CD1c-positive myeloid dendritic cell (primary cell): ENCODE measurements around the gene NT5DC4.

Experiments
- DNase-seq: peaks from one replicate; pipeline ENCODE4 v3.0.0-alpha.2; 2016; ENCODE audit errors: extremely low spot score

The NT5DC4 gene

GRCh38 chr2:112720785-112721184 lies at the start of gene NT5DC4:
Gene NT5DC4, plus strand, starts transcription at chr2:112721020. Its CDS starts 60 bp downstream, at chr2:112721080.
- DNase-seq: no peak

DNA sequence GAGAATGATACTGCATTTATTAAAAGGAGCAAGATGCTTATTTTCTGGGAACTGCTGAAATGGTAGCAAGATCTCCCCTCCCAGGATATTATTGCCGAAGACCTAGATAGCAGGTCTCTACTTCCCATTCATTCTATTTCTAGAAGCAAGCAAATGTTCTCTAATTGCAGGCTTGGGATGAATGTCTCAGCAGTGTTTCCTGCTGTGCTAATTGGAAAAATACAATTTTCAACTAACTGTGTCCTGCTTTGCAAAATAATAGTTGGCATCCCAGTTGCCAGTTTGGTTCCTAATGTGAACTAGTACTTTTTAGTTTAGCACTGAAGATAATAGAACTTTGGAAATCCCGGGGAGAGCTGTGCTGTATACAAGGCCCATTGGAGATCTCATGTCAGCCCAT lies 49.0 kb upstream of the NT5DC4 start:
- DNase-seq: no peak

DNA sequence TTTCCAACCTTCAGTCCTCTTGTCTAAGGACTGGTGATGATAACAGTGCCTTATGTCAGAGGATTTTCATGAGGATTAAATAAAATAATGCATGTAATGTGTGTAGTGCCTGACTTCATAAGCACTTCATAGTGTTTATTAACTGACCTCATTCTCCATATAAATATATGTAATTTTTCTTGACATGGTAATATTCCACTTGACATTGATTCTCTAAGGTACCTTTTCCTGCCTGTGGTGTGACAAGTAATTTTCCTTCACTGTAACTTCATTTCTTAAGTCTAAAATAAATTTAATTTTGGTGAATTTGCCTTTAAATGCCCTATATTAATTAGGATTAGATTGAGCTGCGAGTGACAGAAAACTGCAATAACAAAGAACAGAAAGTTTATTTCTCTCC lies 47.8 kb upstream of the NT5DC4 start:
- DNase-seq: no peak

- DNase-seq: peak; percentile 87
These were observed 46.6 kb upstream of the NT5DC4 start for GRCh38 chr2:112674229-112674628.

- DNase-seq: no peak
These were observed 41.3 kb upstream of the NT5DC4 start for GRCh38 chr2:112679484-112679883.

DNA sequence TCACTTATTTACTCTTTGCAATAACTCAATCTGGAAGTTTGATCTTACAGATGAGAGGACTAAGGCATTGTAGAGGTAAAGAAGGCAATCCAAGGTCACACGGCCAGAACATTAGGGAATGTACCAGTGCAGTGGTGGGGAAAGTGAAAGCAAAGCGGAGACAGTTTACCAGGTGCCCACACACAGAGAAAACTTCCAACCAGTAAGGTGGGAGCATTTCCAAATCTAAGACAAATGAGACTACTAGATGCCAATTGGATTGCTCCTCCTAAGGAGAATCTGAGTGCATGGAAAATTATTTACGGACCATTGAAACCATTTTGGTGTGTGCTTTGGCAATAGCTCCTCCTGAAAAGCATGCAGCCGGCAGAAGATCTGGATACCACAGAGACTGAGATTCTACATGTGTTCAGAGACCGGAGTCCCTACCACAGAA lies 40.1 kb upstream of the NT5DC4 start:
- DNase-seq: no peak

- peak; percentile 35 for DNase-seq
These were observed 38.7 kb upstream of the NT5DC4 start for GRCh38 chr2:112682101-112682500.

GRCh38 chr2:112683550-112684414 lies 37.0 kb upstream of the NT5DC4 start:
- DNase-seq: no peak

DNA sequence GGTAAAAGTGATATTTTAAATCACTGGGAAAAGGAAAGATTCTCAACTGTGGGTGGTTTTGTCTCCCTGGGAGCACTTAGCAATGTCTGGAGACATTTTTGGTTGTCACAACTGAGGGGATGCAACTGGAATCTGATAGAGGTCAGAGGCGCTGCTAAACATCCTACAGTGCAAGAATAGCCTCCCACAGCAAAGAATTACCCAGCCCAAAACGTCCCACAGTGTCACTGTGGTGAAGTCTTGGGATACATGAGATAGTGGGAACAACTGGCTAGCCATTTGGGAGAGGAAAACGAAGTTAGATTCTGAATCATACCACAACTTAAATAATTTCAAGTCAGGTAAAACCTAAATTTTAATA lies 36.4 kb upstream of the NT5DC4 start:
- no peak for DNase-seq

DNA sequence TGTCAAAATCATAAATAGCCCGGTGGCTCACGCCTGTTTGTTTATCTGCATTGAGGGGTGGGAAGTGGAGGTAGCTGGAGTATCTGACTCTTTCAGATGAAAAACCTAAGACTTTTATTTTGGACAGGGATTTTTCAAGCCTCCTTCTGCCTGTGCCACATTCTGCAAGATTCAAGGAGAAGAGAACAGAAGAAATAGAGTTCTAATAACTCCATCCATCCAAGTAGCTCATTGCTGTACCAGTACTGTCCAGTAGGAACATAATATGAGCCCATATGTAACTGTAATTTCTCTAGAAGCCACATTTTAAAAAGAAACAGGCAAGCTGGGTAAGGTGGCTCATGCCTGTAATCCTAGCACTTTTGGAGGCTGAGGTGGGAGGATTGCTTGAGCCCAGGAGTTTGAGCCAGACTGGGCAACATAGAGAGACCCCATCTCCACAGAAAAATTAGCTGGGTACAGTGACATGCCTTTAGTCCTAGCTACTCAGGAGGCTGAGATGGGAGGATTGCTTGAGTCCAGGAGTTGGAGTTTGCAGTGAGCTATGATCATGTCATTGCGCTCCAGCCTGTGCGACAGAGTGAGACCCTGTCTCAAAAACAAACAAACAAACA lies 35.4 kb upstream of the NT5DC4 start:
- DNase-seq: no peak

DNA sequence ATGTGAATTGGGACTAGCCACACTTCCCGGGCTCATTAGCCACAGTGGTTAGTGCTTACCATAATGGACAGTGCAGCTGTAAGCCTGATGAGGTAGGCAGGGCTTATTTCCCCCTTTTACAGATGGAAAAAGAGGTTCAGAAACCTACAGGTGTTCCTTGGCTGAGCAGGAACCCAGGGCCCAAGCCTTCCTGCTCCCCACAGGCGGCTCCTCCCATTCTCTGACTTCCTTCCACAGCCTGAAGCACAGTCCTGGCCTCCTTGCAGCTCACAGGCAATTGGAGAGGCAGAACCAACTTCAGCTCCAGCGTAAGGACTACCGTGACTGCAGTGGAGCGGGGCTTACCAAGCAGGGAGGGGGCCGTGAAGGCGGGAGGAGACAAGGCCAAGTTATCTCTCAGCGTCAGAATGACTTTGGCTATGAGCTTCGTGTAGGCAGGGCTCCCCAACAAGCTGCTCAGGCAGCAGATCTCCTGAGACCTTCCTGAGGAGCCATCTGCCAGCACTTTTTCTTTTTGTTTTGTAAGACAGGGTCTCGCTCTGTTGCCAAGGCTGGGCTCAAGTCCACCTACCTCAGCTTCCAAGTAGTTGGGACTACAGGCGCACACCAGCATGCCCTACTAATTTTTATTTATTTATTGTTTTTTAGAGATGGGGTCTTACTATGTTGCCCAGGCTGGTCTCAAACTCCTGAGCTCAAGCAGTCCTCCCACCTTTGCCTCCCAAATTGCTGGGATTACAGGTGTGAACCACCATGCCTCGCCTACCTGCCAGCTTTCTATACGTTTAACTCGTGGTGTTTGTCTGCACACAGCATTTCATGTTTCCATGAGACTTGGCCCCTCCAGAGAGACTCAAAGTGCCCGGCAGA lies 34.2 kb upstream of the NT5DC4 start:
- DNase-seq: peak; percentile 25

DNA sequence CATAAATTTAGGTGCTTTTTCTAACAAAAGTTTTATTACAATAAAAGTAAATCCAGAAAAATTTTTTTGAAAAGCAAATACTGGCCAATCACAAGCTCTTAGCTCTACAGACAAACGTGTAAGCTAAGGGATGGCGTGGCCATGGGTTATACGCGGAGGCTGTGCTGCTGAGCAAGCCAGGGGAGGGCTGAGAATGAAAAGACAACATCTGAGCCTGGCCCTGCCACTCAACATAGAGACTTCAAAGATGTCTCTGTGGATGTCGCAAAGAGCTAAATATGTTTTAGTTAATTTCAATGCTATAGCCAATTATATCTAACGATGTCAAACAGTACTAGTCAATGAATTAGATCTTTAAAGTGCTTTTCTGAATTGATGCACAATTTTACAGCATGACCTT lies 33.3 kb upstream of the NT5DC4 start:
- DNase-seq: no peak

DNA sequence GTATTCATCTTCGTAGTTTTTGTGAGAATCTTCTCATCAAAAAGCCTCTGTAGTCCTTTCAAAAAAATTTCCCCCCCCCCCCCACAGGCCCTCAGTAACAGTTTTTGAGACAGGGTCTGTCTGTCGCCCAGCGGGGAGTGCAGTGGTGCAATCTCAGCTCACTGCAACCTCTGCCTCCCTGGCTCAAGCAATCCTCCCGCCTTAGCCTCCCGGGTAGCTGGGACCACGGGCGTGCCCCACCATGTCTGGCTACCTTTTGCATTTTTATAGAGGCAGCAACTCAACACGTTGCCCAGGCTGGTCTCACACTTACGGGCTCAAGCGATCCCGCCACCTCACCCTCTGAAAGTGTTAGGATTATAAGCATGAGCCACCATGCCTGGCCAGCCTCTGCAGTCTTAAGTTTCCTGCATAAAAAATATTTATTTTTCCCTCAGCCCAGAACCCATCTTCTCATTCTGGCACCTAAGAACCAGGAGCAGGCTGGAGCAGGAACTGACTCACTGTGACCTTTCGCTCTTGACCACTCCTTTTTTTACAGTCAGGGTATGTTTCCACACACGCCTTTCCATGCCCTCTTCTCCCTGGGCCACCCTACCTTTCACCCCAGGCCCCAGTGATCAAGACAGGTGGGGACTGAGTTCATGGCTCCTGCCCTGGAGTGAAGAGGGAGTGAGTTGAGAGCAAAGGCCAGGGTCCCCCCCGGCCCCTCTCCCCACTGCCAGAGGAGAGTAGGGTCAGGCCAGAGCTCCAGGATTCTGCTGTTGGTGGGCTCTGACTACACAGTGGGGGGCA lies 32.5 kb upstream of the NT5DC4 start:
- DNase-seq: no peak

DNA sequence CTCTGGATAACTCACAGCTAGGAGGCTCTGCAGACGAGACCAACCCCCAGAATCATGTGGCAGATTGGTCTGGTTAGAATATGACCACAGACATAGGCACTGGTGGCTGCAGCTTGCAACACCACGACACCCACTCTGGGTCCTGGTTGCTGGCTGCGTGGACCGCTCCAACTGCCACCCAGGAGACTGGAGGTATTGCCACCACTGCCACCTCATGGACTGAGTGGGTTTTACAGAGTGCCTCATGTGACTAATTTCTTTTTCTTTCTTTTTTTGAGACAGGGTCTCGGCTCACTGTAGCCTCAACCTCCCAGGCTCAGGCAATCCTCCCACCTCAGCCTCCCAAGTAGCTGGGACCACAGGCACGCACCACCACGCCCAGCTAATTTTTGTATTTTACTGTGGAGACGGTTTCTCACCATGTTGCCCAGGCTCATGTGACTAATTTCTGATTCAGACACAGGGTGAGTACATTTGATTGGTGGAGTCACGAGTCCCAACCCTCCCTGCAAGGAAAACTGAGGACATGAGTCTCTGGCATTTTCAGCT lies 29.9 kb upstream of the NT5DC4 start:
- peak; percentile 94 for DNase-seq

DNA sequence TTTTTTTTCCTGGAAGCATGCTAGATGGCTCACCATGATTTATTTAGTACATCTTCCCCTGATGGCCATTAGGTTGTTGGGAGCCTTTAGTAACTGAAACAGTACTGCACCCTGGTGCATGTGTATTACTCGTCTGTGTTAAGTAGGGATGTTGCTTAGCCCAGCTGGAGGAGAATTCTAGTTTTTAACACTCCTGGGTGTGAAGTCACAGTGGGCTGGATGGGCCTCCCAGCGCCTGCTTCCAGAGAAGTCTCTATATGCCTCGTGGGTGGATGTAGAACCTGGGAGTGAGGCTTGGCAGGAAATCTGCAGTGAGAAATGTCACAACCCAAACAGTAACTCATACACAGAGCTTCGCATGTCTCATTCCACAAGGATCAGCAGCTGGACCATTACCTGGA lies 28.9 kb upstream of the NT5DC4 start:
- DNase-seq: peak; percentile 88

GRCh38 chr2:112692495-112692911 lies 28.3 kb upstream of the NT5DC4 start:
- DNase-seq: peak; percentile 94

DNA sequence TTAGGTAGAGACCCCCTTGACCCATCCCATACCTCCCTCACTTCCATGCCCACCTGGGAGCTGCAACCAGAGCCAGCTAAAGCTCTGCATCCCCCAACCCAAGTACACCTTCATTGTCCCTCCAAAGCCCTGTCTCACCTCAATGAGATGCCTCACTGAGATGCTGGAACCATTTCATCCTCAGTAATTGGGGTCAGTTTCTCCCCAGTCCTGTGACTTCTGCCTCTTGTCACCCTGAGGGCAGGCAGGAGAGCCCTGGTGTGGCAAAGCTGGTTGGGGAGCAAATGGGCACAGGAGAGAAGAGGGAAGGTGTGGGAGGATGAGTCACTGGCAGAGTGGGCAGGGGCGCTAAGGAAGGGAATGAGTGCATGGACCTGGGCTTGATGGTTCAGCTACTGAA lies 27.9 kb upstream of the NT5DC4 start:
- peak; percentile 91 for DNase-seq

- no peak for DNase-seq
These were observed 27.2 kb upstream of the NT5DC4 start for GRCh38 chr2:112693596-112693995.

DNA sequence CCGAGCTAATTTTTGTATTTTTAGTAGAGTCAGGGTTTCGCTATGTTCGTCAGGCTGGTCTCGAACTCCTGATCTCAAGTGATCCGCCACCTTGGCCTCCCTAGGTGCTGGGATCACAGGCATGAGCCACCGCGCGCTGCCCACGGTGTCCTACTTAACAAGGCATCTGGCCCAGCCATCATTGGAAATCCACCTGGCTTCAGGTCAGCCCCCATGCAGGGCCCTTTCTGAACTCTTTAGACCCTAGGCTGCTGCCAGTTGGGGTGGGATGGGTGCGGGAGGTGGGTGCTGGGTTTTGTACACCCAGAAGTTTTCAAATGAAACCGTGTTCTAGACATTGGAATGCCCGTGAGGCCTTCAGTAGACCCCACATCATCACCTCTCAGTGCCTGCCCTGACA lies 26.6 kb upstream of the NT5DC4 start:
- DNase-seq: no peak

DNA sequence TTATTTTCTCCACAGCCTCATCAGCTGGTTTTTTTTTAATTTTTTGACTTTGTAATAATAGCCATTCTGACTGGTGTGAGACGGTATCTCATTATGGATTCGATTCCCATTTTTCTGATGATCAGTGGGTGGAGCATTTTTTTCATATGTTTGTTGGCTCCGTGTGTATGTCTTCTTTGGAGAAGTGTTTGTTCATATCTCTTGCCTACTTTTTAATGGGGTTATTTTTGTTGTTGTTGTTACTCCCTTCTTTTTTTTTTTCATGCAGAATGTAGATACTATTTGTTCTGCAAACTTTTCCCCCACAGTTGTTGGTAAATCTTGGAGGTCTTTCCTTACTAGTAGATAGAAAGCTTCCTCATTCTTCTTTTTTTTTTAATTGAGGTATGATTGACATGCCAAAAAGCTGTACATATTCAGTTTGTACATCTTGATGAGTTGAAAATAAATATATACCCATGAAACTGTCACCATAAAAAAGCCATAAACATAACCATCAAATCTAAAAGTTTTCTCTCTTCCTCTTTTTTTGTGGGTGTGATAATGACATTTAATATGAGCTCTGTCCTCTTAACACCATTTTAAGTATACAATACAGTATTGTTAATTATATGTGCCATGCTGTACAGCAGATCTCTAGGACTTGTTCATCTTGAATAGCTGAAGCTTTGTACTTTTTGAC lies 21.8 kb upstream of the NT5DC4 start:
- DNase-seq: peak; percentile 43
